ENCODE measurements around the gene LMO7. TPM values are rescaled to one million over a fixed set of nuclear protein-coding genes. Genes with fewer than 3 reads are reported as not detected.
A peak's percentile ranks its signal among the peaks of the same experiment; 100 is the strongest.

Gene LMO7
- total and polyA plus RNA-seq, 8 donors: 123 to 669 (median 202) TPM

GRCh38 chr13:75715601-75716523, 79.7 kb downstream of the LMO7 start:
- Histone ChIP-seq H3K9me3 (no peaks in the 10 kb centered on the region), H3K27me3 (no peaks in the 10 kb centered on the region), H3K4me3 (no peak overlapping the region), H3K27ac (no peak overlapping the region), H3K4me1 (peaks cover 0 to 8% of the 10 kb centered on the region in 2 donors), H3K36me3 (no peaks in the 10 kb centered on the region)
- intact Hi-C loops (cut with DNase I): no loop called here
- ATAC-seq (peak; percentile 9), DNase-seq (peak in 1 of 4 donors; percentile 30)
- TF ChIP-seq CTCF (IDR thresholded peaks at IDR 0.05): no peak

- no peak for DNase-seq
- H3K27ac ChIP-seq: no peak overlapping the region
Observed at GRCh38 chr13:75717525-75717924, 81.4 kb downstream of the LMO7 start.

GRCh38 chr13:75721307-75721706, 85.2 kb downstream of the LMO7 start:
- Histone ChIP-seq H3K27me3 (no peaks in the 10 kb centered on the region), H3K4me3 (no peak overlapping the region), H3K9me3 (no peaks in the 10 kb centered on the region), H3K27ac (no peak overlapping the region), H3K4me1 (peaks cover 3 to 4% of the 10 kb centered on the region in 2 donors), H3K36me3 (no peaks in the 10 kb centered on the region)
- no peak for ATAC-seq
- no peak for DNase-seq
- intact Hi-C loops (cut with DNase I): no loop called here
- TF ChIP-seq CTCF (IDR thresholded peaks at IDR 0.05): no peak

More at GRCh38 chr13:75717525-75717924, 81.4 kb downstream of the LMO7 start:
- Histone ChIP-seq H3K4me3 (no peak overlapping the region), H3K4me1 (peaks cover 0 to 8% of the 10 kb centered on the region in 2 donors), H3K36me3 (no peaks in the 10 kb centered on the region), H3K9me3 (no peaks in the 10 kb centered on the region), H3K27me3 (no peaks in the 10 kb centered on the region)
- no peak for TF ChIP-seq CTCF (IDR thresholded peaks at IDR 0.05)
- no peak for ATAC-seq
- intact Hi-C loops (cut with DNase I): no loop called here

GRCh38 chr13:75723901-75724300, 87.8 kb downstream of the LMO7 start:
- no peak for ATAC-seq
- H3K36me3 ChIP-seq: no peaks in the 10 kb centered on the region
- H3K9me3 ChIP-seq: no peaks in the 10 kb centered on the region
- H3K4me3 ChIP-seq: no peak overlapping the region
- peaks cover 3 to 4% of the 10 kb centered on the region in 2 donors for H3K4me1 ChIP-seq
- no peak for TF ChIP-seq CTCF (IDR thresholded peaks at IDR 0.05)
- intact Hi-C loops (cut with DNase I): no loop called here
- H3K27ac ChIP-seq: peak overlapping the region; percentile 59 to 71
- no peaks in the 10 kb centered on the region for H3K27me3 ChIP-seq
- DNase-seq: no peak

- no peak for TF ChIP-seq CTCF (IDR thresholded peaks at IDR 0.05)
- DNase-seq (no peak), ATAC-seq (peak; percentile 87)
- intact Hi-C loops (cut with DNase I): no loop called here
- Histone ChIP-seq H3K36me3 (no peaks in the 10 kb centered on the region), H3K27ac (peak overlapping the region; percentile 59 to 71), H3K4me3 (no peak overlapping the region), H3K4me1 (peaks cover 3 to 4% of the 10 kb centered on the region in 2 donors), H3K27me3 (no peaks in the 10 kb centered on the region), H3K9me3 (no peaks in the 10 kb centered on the region)
Observed at GRCh38 chr13:75724752-75725517, 88.8 kb downstream of the LMO7 start.
